H1 (cell line): ENCODE results near the gene QPCT.

Source experiments
- BCL11A ChIP-seq, 2 experiments: IDR thresholded peaks; one replicate each; pipeline ENCODE4 v1.6.1; 2011; ENCODE audit warnings: low read depth in 2 of 2, low read length in 2 of 2, mild to moderate bottlenecking in 2 of 2
- CBX8 ChIP-seq: fragments of 300-800, 300-1000 bp; sonication (generic); IDR thresholded peaks from 2 replicates; pipeline ENCODE4 v1.7.1; 2016; ENCODE audit warnings: low read depth, low read length, borderline replicate concordance
- EGR1 ChIP-seq: IDR thresholded peaks from 2 replicates; pipeline ENCODE4 v1.6.1; 2011; ENCODE audit warnings: low read depth, low read length, borderline replicate concordance
- EZH2 ChIP-seq: fragments of 200-600 bp; sonication (generic); IDR thresholded peaks from 2 replicates; pipeline ENCODE4 v1.7.1; 2012; ENCODE audit warnings: low read depth, mild to moderate bottlenecking, moderate library complexity, low read length, inconsistent platforms; ENCODE audit not compliant: severe bottlenecking
- POLR2AphosphoS5 ChIP-seq: IDR thresholded peaks from 2 replicates; pipeline ENCODE4 v1.6.1; 2011; ENCODE audit warnings: low read depth, low read length
- POU5F1 ChIP-seq: IDR thresholded peaks from 2 replicates; pipeline ENCODE4 v1.6.1; 2011; ENCODE audit warnings: low read depth, mild to moderate bottlenecking, low read length, moderate library complexity
- SIN3A ChIP-seq, 2 experiments: IDR thresholded peaks in 1 of 2; conservative IDR thresholded peaks in 1 of 2; 2 replicates each; pipeline ENCODE4 v1.6.1; 2011 to 2012; ENCODE audit warnings: low read length in 2 of 2, improper control_type of control experiment in 1 of 2, low read depth in 1 of 2, mild to moderate bottlenecking in 1 of 2
- TCF12 ChIP-seq: IDR thresholded peaks from 2 replicates; pipeline ENCODE4 v1.6.1; 2011; ENCODE audit warnings: low read depth, mild to moderate bottlenecking, low read length
- TF ChIP-seq, protein P1 (sequence below): IDR thresholded peaks from 2 replicates; pipeline ENCODE4 v1.6.1; 2012; ENCODE audit warnings: inconsistent platforms
- TF ChIP-seq, protein P2 (sequence below), 3 experiments: IDR thresholded peaks; 1 replicate in 2 of 3; 2 replicates in 1 of 3; pipeline versions ENCODE4 v1.5.1 to v1.6.1; 2011; ENCODE audit warnings: low read length in 3 of 3, mild to moderate bottlenecking in 3 of 3, inconsistent platforms in 2 of 3, low read depth in 1 of 3, moderate library complexity in 1 of 3; ENCODE audit not compliant: insufficient read depth in 1 of 3; ENCODE audit errors: control extremely low read depth in 1 of 3
- TF ChIP-seq, protein P3 (sequence below): IDR thresholded peaks from 2 replicates; pipeline ENCODE4 v1.6.1; 2011; ENCODE audit warnings: low read length, improper control_type of control experiment

DNA sequence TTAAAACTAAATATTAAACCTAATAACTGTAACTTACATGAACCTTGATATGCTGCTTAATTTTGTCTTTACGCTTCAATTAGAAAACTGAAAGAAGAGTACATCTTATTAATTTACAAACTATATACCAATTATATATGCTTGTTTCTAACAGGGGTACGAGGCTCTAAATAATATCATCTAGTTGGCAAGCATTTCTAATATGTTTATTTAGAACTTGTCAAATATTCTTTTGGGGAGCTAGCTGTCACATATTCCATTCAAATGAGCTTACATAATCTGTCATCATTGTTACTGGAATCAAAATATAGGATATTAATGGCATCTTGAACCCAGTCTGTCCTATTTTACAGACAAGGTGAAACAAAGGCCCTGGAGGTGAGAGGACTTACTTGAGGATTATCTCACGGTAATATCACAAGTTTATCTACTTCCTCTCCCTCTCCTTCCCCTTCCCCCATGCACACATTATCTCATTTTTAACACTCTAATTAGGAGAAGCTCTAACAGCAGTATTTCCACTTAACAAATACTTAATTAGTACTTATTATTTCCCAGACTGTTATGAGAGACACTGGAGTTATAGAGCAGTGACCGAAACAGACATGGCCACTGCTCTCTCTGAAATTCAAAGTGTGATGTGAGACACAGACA is 23.3 kb upstream of the QPCT start:
- TF ChIP-seq EZH2 (no peak), POU5F1 (no peak), SIN3A (conservative IDR thresholded peaks at IDR 0.05 in 1 of 2, IDR thresholded peaks at IDR 0.05 in 1 of 2; ENCODE audit: low read depth in 1 of 2, low read length in 2 of 2) (no peak), TCF12 (no peak), BCL11A (IDR thresholded peaks at IDR 0.05; ENCODE audit: low read depth in 2 of 2, low read length in 2 of 2) (no peak), EGR1 (no peak), CBX8 (no peak), POLR2AphosphoS5 (no peak)
- TF ChIP-seq, protein P1, sequence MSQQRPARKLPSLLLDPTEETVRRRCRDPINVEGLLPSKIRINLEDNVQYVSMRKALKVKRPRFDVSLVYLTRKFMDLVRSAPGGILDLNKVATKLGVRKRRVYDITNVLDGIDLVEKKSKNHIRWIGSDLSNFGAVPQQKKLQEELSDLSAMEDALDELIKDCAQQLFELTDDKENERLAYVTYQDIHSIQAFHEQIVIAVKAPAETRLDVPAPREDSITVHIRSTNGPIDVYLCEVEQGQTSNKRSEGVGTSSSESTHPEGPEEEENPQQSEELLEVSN = no peak
- TF ChIP-seq, protein P2, sequence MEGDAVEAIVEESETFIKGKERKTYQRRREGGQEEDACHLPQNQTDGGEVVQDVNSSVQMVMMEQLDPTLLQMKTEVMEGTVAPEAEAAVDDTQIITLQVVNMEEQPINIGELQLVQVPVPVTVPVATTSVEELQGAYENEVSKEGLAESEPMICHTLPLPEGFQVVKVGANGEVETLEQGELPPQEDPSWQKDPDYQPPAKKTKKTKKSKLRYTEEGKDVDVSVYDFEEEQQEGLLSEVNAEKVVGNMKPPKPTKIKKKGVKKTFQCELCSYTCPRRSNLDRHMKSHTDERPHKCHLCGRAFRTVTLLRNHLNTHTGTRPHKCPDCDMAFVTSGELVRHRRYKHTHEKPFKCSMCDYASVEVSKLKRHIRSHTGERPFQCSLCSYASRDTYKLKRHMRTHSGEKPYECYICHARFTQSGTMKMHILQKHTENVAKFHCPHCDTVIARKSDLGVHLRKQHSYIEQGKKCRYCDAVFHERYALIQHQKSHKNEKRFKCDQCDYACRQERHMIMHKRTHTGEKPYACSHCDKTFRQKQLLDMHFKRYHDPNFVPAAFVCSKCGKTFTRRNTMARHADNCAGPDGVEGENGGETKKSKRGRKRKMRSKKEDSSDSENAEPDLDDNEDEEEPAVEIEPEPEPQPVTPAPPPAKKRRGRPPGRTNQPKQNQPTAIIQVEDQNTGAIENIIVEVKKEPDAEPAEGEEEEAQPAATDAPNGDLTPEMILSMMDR (IDR thresholded peaks at IDR 0.05; ENCODE audit: control extremely low read depth in 1 of 3, insufficient read depth in 1 of 3, low read depth in 1 of 3, low read length in 3 of 3) = no peak
- TF ChIP-seq, protein P3, sequence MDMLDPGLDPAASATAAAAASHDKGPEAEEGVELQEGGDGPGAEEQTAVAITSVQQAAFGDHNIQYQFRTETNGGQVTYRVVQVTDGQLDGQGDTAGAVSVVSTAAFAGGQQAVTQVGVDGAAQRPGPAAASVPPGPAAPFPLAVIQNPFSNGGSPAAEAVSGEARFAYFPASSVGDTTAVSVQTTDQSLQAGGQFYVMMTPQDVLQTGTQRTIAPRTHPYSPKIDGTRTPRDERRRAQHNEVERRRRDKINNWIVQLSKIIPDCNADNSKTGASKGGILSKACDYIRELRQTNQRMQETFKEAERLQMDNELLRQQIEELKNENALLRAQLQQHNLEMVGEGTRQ = no peak
